GM12873 (cell line): ENCODE data around the gene ZMYND15.
A peak's percentile ranks its signal among the peaks of the same experiment; 100 is the strongest.

Experiments used
- TF ChIP-seq, protein P1 (sequence below): IDR thresholded peaks from 2 replicates; pipeline ENCODE4 v1.5.1; 2012; ENCODE audit warnings: low read depth, mild to moderate bottlenecking, moderate library complexity, low read length, control low read depth; ENCODE audit not compliant: insufficient read depth; ENCODE audit errors: missing control alignments

ZMYND15 gene, protein sequence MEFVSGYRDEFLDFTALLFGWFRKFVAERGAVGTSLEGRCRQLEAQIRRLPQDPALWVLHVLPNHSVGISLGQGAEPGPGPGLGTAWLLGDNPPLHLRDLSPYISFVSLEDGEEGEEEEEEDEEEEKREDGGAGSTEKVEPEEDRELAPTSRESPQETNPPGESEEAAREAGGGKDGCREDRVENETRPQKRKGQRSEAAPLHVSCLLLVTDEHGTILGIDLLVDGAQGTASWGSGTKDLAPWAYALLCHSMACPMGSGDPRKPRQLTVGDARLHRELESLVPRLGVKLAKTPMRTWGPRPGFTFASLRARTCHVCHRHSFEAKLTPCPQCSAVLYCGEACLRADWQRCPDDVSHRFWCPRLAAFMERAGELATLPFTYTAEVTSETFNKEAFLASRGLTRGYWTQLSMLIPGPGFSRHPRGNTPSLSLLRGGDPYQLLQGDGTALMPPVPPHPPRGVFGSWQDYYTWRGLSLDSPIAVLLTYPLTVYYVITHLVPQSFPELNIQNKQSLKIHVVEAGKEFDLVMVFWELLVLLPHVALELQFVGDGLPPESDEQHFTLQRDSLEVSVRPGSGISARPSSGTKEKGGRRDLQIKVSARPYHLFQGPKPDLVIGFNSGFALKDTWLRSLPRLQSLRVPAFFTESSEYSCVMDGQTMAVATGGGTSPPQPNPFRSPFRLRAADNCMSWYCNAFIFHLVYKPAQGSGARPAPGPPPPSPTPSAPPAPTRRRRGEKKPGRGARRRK

DNA sequence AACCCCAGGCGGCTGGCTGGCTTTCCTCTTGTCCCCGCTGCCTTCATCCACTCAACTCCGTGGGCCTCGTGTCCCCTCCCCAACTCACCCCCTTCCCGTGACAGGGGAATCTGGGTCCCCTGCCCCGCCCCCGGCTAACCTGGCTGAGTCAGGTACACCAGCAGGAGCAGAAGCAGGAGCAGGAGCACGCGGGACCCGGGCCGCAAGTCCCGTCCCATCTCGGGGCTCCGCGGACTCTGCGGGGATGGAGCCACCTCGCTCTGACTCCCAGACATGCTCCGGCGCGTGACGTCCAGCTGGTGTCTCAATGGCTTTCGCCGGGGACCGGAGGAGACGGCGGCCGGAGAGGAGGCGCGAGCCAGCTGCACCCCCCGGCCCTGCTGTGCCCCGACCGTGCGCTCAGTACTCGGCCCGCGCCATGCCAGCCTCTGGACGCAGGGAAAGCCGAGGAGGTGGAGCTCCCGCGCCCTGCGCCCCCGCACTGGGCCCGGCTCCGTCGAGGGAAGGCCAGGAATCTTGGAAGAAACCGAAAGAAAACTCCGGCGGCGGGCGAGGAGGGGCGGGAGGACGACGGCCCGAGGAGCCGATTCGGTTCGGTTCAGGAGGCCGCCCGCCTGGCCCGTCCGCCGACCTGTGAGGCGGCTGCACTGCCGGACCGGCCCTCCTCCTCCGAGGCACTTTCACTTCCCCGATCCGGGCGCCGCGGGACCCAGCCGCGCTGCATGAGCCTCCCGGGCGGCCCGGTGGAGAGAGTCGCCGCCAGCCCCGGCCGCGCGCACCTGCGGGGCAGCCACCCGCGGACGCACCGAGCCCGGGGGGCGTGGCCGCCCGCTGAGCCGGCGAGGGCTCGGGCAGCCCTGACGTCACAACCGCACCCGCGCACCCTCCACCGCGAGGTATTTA lies at the start of gene ZMYND15, which contains the start of gene CXCL16:
Gene ZMYND15, plus strand, starts transcription at position 712 of the 903 bp plus-strand sequence. CDS start 716 bp downstream, outside the sequence.
Gene CXCL16, minus strand, starts transcription at position 807 of the 903 bp plus-strand sequence. Its CDS starts 589 bp downstream, at position 218.
- TF ChIP-seq, protein P1, sequence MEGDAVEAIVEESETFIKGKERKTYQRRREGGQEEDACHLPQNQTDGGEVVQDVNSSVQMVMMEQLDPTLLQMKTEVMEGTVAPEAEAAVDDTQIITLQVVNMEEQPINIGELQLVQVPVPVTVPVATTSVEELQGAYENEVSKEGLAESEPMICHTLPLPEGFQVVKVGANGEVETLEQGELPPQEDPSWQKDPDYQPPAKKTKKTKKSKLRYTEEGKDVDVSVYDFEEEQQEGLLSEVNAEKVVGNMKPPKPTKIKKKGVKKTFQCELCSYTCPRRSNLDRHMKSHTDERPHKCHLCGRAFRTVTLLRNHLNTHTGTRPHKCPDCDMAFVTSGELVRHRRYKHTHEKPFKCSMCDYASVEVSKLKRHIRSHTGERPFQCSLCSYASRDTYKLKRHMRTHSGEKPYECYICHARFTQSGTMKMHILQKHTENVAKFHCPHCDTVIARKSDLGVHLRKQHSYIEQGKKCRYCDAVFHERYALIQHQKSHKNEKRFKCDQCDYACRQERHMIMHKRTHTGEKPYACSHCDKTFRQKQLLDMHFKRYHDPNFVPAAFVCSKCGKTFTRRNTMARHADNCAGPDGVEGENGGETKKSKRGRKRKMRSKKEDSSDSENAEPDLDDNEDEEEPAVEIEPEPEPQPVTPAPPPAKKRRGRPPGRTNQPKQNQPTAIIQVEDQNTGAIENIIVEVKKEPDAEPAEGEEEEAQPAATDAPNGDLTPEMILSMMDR = no peak

DNA sequence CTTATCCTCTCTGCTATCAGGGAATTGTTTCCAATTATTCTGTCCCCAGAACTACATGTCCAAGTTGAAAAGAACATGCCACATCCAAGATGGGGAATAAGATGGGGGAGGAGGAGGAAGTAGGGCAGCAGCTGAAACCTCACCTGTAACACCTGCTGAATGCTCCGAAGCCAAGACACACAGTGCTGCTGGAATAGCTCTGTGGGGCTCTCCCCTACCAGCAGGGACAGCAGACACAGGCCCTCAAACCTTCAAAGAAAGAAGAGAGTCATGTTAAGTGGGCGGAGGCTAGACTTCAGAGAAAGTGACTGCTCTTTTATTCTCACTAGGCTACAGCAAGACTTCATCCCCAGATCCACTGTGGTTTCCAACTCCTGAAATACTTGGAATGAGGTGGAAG lies 48.9 kb upstream of the ZMYND15 start:
- TF ChIP-seq, protein P1 = no peak

DNA sequence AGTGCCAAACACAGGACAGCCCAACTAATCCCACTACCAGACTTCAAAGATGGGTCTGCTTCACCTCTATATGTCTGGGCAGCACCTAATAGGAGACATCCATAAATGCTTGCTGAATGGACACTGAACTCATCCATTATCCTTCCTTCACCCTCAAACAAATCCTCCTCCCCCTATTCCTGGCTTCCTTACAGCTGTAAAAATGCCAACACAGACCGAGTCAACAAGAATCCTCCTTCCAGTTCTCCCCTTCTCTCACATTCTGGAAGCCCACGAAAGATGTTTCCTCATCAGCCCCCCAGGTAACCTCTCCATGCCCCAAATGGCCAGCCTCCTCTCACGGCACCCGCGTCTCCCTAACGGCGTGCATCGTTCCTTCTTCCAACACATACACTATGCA lies 47.9 kb upstream of the ZMYND15 start:
- TF ChIP-seq, protein P1 = no peak

DNA sequence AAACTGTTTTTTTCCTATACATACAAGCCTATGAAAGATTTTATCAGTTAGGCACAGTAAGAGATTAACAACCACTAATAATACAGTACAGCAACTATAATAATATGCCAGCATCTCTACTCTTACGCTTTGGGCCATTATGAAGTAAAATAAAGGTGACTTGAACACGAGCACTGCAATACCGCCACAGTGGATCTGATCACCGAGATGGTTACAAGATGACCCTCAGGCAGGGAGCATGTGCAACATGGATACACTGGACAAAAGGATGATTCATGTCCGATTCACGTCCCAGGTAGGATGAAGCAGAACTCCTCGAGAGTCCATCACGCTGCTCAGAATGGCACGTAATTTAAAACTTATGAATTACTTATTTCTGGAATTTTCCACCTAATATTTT lies 46.2 kb upstream of the ZMYND15 start:
- TF ChIP-seq, protein P1 = no peak

DNA sequence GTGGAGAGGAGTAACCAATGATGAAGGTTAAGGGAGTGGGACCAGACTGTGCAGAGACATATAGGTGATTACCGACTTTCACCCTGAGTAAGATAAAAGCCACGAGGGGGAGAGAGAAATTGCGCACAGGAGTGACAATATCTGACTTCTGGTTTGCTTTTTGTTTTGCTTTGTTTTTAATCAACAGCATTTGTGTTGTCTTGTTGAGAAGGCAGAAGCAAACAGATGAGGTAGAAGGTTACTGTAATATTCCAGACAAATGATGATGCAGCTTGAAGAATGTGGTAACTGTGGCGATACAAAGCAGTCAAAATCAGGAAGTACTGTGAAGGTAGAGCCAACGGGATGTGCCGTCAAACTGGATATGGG lies 43.2 kb upstream of the ZMYND15 start:
- TF ChIP-seq, protein P1 = peak; percentile 18

DNA sequence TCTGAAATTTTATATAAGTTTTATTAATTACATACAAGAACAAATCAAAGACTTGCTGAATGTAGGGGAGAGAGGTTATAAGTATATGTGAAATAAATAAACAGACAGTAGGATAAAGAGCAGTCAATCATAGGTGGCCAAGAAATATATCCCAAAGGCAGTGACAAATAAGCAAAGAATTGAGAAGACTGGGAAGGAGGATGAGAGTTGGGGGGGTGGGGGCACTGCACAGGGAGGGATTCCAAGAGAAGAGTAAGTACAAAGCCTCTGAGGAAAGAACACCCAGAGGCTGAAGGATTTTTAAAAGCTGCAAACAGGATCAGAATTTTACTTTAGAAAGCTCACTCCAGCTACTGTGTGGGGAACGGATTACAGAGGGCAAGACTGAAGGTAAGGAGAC lies 38.5 kb upstream of the ZMYND15 start:
- TF ChIP-seq, protein P1 = no peak
